Vagina (tissue), 2 donors: Measurements from ENCODE around the gene ISG20L2. TPM values are rescaled to one million over a fixed set of nuclear protein-coding genes. Genes with fewer than 3 reads are reported as not detected.

Source experiments
- DNase-seq, 2 donors: peaks; one replicate each; pipeline ENCODE4 v3.0.0-alpha.2; 2017; ENCODE audit errors: extremely low spot score in 2 of 2
- H3K27ac ChIP-seq: fragments of 200-600 bp; sonication (generic); one replicate; pipeline ENCODE4 v1.5.1; 2019
- H3K27me3 ChIP-seq: fragments of 200-600 bp; sonication (generic); one replicate; pipeline ENCODE4 v1.5.1; 2019
- H3K36me3 ChIP-seq, 2 donors: fragments of 200-600 bp; sonication (generic); one replicate each; pipeline ENCODE4 v1.5.1; 2017 to 2019
- H3K4me1 ChIP-seq: fragments of 200-600 bp; sonication (generic); one replicate; pipeline ENCODE4 v1.5.1; 2019
- H3K4me3 ChIP-seq, 2 donors: fragments of 200-600 bp; sonication (generic); 1 replicate in 1 of 2; 2 replicates in 1 of 2; pipeline ENCODE4 v1.5.1; 2016 to 2019
- H3K9me3 ChIP-seq: fragments of 200-600 bp; sonication (generic); one replicate; pipeline ENCODE4 v1.5.1; 2019
- CTCF ChIP-seq, 3 experiments: fragments of 450-650 bp in 2 of 3; fragments of 200-600 bp in 1 of 3; sonication (generic) in 1 of 3; IDR thresholded peaks; one replicate each; pipeline ENCODE4 v1.5.1; 2017 to 2019; ENCODE audit warnings: antibody characterized with exemption in 3 of 3, mild to moderate bottlenecking in 2 of 3, moderate library complexity in 2 of 3
- POLR2A ChIP-seq, 2 donors: fragments of 450-650 bp; IDR thresholded peaks; one replicate each; pipeline ENCODE4 v1.6.1; 2017; ENCODE audit warnings: antibody characterized with exemption in 2 of 2, mild to moderate bottlenecking in 2 of 2, moderate library complexity in 2 of 2
- POLR2AphosphoS5 ChIP-seq, 2 donors: sonication (generic); formaldehyde crosslinking; IDR thresholded peaks; one replicate each; pipeline ENCODE4 v1.9.0; 2017; ENCODE audit warnings: antibody characterized with exemption in 2 of 2, mild to moderate bottlenecking in 2 of 2, low read depth in 1 of 2; ENCODE audit not compliant: insufficient read depth in 1 of 2
- intact Hi-C: fragments of 100-400 bp; cut with DNase I; formaldehyde crosslinking; loops from one replicate; pipeline ENCODE4 v1.15.1; 2023
- total RNA-seq: library from RNA; depleted of rRNA; stranded (reverse); fragments of >200 nt; gene quantifications from one replicate; pipeline ENCODE4 v1.2.3, GENCODE V29; 2016

ISG20L2 gene
- total RNA-seq, 1 donor from 2014 or later = 12.8 TPM

DNA sequence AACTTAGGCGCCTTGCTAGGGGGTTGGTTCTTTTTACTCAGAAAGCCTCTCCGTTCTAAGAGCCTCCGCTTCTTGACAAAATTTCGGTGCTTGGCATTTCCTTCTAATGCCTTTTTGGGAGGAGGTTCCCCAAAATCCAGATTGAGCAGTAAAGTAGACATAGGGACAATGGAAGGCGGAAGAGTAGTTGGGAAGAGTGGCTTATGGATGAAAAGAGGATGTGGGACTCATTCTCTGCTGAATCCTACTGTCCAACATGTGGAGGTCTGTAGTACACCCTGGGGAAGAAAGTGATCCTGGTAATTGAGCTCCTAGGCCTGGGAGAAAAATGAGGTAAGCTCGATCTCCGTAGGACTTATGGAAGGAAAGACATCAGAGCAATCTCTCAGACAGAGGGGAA is 1.1 kb downstream of the ISG20L2 start:
- Histone ChIP-seq H3K27ac (peak overlapping the region; percentile 99), H3K9me3 (no peaks in the 10 kb centered on the region), H3K4me1 (peaks cover 59% of the 10 kb centered on the region), H3K4me3 (peak overlapping the region; percentile 83 to 90), H3K27me3 (no peaks in the 10 kb centered on the region), H3K36me3 (peaks cover 0 to 20% of the 10 kb centered on the region in 2 donors)
- intact Hi-C loops = loop anchor here (2.0 kb wide), 1 partner anchor 23 kb away; the partner anchor contains the start of gene CRABP2
- TF ChIP-seq CTCF (IDR thresholded peaks at IDR 0.05) (no peak), POLR2A (IDR thresholded peaks at IDR 0.05) (no peak), POLR2AphosphoS5 (IDR thresholded peaks at IDR 0.05; ENCODE audit: insufficient read depth in 1 of 2, low read depth in 1 of 2) (no peak)
- DNase-seq = no peak

DNA sequence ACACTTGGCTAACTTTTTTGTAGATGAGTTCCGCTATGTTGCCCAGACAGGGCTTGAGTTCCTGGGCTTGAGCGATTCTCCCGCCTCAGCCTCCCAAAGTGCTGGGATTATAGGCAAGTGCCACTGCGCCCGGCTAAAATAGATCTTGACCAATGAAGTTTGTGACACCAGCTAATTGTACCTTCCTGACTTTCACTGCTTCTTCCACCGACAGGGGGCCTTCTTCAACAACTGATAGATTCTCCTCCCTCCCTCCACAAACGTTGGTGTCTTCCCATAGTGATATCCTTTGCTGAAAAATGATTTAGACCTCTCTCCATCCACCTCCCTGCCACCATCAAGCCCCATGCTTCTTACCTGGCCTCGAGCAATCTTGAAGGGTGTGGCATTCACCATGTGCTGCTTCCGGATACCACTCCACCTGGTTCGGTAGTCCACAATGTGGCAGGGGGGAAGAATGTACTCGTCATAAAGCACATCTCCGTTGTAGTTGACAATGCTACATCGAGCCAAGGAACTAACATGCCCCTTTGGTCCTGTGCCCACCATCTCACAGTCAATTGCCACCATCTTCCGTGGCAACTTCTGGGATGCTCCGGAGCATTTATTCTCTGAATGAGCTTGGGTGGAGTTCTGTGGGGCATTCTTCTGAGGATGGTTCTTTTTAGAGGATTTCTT is 1.9 kb downstream of the ISG20L2 start:
- TF ChIP-seq CTCF (IDR thresholded peaks at IDR 0.05) (peak in 1 of 3 experiments; percentile 18), POLR2A (IDR thresholded peaks at IDR 0.05) (no peak)
- peak overlapping the region; percentile 11 to 37 for H3K4me3 ChIP-seq
- peaks cover 0 to 22% of the 10 kb centered on the region in 2 donors for H3K36me3 ChIP-seq
- intact Hi-C loops = loop anchor here (1.0 to 2.0 kb wide), 2 partner anchors 22 to 37 kb away; partner anchors contain the start of gene CRABP2
- H3K9me3 ChIP-seq = no peaks in the 10 kb centered on the region
- H3K4me1 ChIP-seq = peaks cover 59% of the 10 kb centered on the region
- H3K27ac ChIP-seq = peak overlapping the region; percentile 99
- no peak for DNase-seq
- no peaks in the 10 kb centered on the region for H3K27me3 ChIP-seq

DNA sequence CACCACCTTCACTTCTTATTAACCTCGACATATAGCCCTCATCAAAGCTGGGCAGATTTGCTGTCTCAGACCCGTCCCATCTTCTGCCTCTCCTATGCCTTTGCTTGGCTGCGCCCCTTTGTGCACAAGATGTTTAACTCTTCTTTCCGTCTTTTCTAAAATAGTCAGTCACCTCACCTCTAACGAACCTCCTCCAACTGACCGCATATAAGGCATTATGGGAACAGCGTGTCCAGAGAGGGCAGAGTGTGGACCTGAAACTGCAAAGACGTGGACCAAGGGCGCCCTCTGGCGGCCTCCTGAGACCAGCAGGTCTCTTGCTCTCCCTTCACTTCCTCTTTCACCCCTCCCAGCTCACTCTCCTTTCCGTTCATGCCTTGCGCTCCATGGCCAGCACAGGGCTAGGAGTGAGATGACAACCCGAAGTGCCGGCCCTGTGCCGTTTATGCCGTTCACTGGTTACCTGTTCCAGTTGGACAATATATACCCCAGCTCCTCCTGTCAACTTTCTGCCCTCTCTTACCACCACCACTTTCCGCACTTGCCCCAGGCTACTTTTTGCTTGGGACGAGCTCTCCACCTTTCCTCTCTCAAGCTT is 2.8 kb downstream of the ISG20L2 start:
- peaks cover 57% of the 10 kb centered on the region for H3K4me1 ChIP-seq
- TF ChIP-seq POLR2A (IDR thresholded peaks at IDR 0.05) = no peak
- peak; percentile 72 to 96 (median 93) for TF ChIP-seq CTCF (IDR thresholded peaks at IDR 0.05)
- TF ChIP-seq POLR2AphosphoS5 (IDR thresholded peaks at IDR 0.05; ENCODE audit: insufficient read depth in 1 of 2, low read depth in 1 of 2) = peak in 1 of 2 donors; percentile 84
- H3K9me3 ChIP-seq = no peaks in the 10 kb centered on the region
- no peak for DNase-seq
- peaks cover 0 to 30% of the 10 kb centered on the region in 2 donors for H3K36me3 ChIP-seq
- intact Hi-C loops = loop anchor here (1.0 to 2.0 kb wide), 2 partner anchors 21 to 36 kb away; partner anchors contain the start of gene CRABP2
- no peaks in the 10 kb centered on the region for H3K27me3 ChIP-seq
- H3K27ac ChIP-seq = peak overlapping the region; percentile 99
- peak overlapping the region; percentile 11 to 37 for H3K4me3 ChIP-seq

- H3K9me3 ChIP-seq = no peaks in the 10 kb centered on the region
- no peak for TF ChIP-seq POLR2A (IDR thresholded peaks at IDR 0.05)
- no peak for TF ChIP-seq CTCF (IDR thresholded peaks at IDR 0.05)
- no peak for TF ChIP-seq POLR2AphosphoS5 (IDR thresholded peaks at IDR 0.05; ENCODE audit: insufficient read depth in 1 of 2, low read depth in 1 of 2)
- H3K27ac ChIP-seq = no peak overlapping the region
- H3K27me3 ChIP-seq = no peaks in the 10 kb centered on the region
- H3K4me3 ChIP-seq = no peak overlapping the region
- intact Hi-C loops = no loop called here
- peaks cover 23% of the 10 kb centered on the region for H3K4me1 ChIP-seq
- peaks cover 0 to 32% of the 10 kb centered on the region in 2 donors for H3K36me3 ChIP-seq
- DNase-seq = no peak
Measured at GRCh38 chr1:156721535-156721934, 7.0 kb downstream of the ISG20L2 start.

- no peak for DNase-seq
- H3K4me1 ChIP-seq = peaks cover 19% of the 10 kb centered on the region
- peaks cover 0 to 32% of the 10 kb centered on the region in 2 donors for H3K36me3 ChIP-seq
- no peaks in the 10 kb centered on the region for H3K9me3 ChIP-seq
- intact Hi-C loops = no loop called here
- H3K27ac ChIP-seq = no peak overlapping the region
- no peak overlapping the region for H3K4me3 ChIP-seq
- no peaks in the 10 kb centered on the region for H3K27me3 ChIP-seq
- no peak for TF ChIP-seq CTCF (IDR thresholded peaks at IDR 0.05)
- TF ChIP-seq POLR2AphosphoS5 (IDR thresholded peaks at IDR 0.05; ENCODE audit: insufficient read depth in 1 of 2, low read depth in 1 of 2) = no peak
- no peak for TF ChIP-seq POLR2A (IDR thresholded peaks at IDR 0.05)
Measured at GRCh38 chr1:156721131-156721530, 7.4 kb downstream of the ISG20L2 start.
